Midbrain (tissue), 1 donor: ENCODE data around the gene HACL1.
"Not testable (repeated sequence)": the region's sequence is repeated elsewhere in the genome, so short reads cannot be mapped to it uniquely, and the experiment has no call there.

ENCODE experiments used
- DNase-seq: peaks from one replicate; lab custom pipeline; 2025; lab: John Stamatoyannopoulos, UW

HACL1 gene

GRCh38 chr3:15579051-15579450 lies 22.3 kb downstream of the HACL1 start:
- DNase-seq, result no peak

GRCh38 chr3:15578289-15578867 lies 23.0 kb downstream of the HACL1 start:
- DNase-seq, result no peak

DNA sequence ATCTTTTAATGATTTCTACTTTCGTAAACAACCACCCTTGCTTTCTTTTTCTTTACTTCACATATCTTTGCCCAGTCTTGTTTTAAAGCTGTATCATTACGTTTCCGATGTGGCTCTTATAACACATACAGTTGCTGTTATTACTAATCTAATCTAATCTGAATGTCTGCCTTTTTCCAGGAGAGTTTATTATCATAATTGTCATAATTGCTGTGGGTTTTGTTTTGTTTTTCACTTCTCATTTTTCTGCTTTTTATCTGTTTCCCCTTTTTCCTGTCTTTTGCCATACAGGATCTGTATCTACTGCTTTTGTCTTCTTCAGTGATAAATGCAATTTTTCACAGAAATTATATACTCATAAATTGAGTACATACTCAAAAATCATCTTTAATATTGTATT lies 24.9 kb downstream of the HACL1 start:
- no peak for DNase-seq

- no peak for DNase-seq
Measured at GRCh38 chr3:15575446-15575845, 25.9 kb downstream of the HACL1 start.

- no peak for DNase-seq
Measured at GRCh38 chr3:15572138-15572537, 29.2 kb downstream of the HACL1 start.

DNA sequence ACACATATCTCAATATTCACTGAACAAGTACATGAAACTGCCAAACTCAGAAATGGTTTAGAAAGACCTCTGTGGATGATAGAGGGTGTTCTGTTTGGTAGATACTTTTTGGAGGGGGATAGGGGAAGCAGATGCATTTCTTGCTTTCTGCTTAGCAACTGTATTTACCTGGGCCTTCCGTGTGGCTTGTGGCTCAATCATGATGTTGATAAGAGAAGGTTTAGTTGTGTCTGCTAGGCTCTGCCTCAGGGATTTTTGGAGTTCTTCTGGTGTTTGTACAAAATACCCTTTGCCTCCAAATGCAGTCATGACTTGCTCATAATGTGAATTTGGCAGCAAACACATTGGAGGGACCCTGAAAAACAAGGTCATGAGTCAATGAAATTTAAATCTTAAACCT lies 38.2 kb downstream of the HACL1 start:
- DNase-seq, result no peak

DNA sequence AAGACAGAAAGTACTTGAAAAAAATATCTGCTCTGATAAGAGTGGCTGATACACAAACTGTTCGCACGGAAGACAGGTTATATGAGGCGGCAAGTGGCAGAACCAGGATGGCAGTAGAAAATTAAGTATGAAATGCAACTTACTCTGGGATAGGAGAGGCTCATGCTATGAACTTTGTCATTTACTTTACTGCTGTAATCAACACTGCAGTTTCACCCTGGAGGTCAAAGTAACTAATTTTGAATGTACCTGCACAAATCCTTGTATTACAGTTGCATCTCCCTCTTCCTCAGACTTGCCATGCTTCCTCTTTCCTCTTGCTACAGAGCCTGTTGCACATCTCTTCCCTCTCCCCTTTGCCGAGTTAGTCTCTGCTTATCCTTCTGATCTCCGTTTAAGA lies 38.8 kb downstream of the HACL1 start:
- DNase-seq, result no peak

DNA sequence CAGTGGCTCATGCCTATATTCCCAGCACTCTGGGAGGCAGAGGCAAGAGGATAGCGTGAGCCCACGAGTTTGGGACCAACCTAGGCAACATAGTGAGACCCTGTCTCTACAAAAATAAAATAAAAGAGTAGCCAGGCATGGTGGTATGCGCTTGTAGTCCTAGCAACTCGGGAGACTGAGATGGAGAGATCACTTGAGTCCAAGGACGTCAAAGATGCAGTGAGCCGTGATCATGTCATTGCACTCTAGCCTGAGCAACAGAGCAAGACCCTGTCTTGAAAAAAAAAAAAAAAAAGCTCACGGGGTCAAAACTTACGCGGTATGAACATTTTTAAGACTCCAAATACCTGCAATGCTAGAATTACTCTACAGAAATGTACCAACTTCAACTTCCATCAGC lies 42.8 kb downstream of the HACL1 start:
- no peak for DNase-seq

DNA sequence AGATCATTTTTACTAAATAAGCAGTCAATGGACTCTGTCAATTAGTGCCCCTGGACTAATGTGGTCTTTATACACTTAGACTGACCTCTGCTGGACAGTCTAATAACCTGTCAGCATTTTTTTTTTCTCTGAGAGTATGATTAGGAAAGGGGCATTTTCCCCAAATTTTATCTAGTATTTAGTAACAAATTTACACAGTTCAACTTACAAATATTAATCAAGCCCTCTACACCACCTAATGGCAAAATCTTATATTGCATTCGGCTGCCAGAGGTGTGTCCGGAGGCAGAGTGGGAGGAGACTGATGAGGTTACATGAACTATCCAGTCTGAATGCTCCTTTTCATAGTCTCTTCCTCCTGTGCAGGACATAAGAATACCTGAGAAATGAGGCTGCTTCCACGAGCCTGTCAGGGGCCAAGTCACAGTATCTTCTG lies 43.8 kb downstream of the HACL1 start:
- DNase-seq, result peak; percentile 25

DNA sequence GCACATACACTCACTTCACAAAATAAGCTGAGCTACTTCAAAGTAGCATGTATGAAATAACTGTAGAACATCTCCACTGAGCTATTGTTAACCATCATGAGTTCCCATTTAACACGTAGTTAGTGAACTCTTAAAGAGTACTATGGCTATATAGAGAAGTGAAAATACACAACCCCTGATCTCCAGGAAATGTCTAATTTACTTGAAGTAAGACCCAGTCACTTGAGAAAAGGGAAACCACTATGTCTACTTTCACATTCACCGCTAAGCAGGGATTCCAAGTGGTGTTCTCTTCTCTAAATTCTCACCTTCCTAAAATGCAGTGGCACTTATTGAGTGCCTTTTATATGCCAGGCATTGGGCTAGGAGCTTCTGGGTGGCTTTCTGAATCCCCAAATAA lies 44.9 kb downstream of the HACL1 start:
- peak; percentile 39 for DNase-seq

- DNase-seq, result no peak
Measured at GRCh38 chr3:15553749-15554148, 47.6 kb downstream of the HACL1 start.

GRCh38 chr3:15551902-15552301 lies 49.5 kb downstream of the HACL1 start:
- no peak for DNase-seq

- no peak for DNase-seq
Measured at GRCh38 chr3:15549846-15550245, 51.5 kb downstream of the HACL1 start.

DNA sequence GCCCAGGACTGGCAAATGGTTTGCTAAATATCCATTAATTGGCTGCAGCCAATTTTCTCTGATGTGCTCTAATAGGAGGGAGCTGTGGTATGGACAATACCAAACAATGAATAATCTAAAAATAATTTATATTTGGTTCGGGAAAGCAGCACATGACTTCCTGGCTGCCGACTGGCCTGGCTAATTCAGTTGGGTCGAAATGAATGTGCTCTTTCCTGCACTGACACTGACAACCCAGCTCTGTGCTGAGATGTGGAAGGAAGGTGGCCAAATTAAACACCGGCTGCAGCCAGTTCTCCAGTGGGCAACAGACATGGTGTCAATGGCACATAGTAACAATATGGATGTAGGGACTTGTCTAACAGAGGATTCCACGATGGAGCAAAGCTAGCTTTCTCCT lies 58.8 kb downstream of the HACL1 start:
- DNase-seq, result no peak

DNA sequence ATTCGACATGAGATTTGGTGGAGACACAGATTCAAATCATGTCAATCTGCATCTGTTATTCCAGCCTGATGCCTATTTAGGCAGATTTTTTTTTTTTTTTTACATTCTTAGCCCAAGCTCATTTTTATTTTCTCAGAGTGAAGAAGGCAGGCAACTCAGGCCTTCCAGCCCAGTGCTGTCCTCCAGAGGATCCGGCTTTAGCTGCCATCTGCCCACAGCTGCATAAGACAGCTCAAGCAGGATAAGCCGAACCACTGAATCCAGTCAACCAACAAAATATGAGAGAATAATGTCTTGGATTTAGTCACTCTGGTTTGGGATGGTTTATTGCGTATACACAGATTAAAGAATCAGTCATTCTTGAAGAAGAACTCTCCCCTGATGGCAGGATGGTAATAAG lies 60.0 kb downstream of the HACL1 start:
- no peak for DNase-seq

GRCh38 chr3:15539066-15539465 lies 62.3 kb downstream of the HACL1 start:
- no peak for DNase-seq

- no peak for DNase-seq
Measured at GRCh38 chr3:15538345-15538744, 63.0 kb downstream of the HACL1 start.

DNA sequence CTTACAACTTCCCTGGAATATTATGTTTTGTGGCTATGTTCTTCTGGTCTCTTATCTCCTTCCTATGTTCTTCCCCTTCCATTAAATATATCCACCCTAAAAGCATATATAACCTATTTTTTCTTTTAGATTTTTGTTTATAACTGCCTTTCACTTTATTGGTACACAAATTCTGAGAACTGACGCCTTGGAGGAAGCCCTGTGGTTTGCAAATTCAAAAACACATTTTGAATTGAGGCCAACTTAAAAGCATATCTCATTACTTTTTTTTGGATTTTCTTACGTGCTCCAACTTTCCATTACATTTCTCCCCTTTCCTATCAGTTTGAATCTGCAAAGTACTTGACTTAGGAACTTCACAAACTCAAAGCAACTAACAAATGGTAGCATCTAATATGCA lies 64.5 kb downstream of the HACL1 start:
- no peak for DNase-seq

GRCh38 chr3:15535732-15536131 lies 65.6 kb downstream of the HACL1 start:
- no peak for DNase-seq

DNA sequence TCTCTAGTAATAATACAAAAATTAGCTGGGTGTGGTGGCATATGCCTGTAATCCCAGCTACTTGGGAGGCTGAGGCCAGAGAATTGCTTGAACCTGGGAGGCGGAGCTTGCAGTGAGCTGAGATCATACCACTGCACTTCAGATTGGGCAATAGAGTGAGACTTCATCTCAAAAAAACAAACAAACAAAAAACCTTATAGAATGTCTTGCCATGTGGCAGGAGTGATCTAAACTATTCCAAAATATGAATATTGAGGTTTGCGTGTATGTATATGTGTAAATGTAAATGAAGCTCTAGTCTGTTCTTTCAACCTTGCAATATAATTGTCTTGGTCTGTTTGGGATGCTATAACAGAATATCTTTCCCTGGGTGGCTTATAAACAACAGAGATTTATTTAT lies 68.8 kb downstream of the HACL1 start:
- not testable (repeated sequence) for DNase-seq

DNA sequence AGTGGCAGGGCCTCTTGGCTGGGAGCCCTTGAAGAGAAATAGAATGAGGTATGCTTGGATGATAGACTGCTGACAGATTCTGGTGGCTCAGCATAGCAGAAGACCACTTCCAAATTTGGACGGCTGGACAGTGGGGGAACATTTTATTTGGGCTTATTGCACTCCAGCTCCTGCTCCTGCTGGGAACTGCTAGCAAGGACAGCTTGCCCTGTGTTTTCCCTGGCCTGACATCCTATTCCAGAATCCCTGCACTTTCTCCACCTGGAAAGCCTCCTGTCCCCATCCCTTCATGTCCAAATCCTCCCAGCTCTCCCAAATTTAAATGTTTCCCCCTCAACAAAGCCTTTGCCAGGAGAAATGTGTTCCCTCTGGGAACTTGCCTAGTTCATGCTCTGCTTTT lies 70.0 kb downstream of the HACL1 start:
- DNase-seq, result no peak

DNA sequence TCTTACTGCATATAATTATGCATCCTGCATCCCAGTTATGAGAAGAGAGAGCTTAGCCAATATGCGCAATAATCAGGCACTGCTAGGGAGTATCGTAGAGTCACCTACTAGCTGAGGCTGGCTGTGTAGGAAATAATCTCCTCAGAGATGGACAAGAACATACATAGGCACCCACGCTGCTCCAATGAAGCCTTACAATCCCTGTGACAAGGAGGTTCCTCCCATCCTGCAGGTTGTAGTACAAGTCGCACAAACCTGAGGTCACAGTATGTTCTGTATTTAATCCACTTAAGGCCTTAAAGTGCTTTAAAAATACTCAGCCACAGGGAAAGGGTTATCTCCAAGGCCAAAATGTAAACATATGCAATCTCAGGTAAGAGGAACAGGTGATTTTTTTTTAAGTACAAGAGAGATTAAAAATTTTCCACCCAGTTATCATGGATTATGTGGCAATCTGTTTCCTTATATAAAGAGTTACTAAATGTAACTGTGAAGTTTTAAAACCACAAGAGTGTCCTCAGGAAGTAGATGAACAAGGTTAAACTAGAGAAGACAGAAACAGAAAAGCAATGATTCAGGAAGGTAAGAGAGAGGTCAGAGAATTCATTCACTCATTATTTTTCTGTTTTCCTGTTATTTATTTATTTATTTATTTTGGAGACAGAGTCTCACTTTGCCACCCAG lies 72.4 kb downstream of the HACL1 start:
- DNase-seq, result no peak

GRCh38 chr3:15527031-15527459 lies 74.3 kb downstream of the HACL1 start:
- DNase-seq, result no peak

GRCh38 chr3:15525790-15526189 lies 75.6 kb downstream of the HACL1 start:
- no peak for DNase-seq
